Measurements from ENCODE around the gene ORMDL3.

- TF ChIP-seq CTCF (conservative IDR thresholded peaks at IDR 0.05) = no peak
- no peak for TF ChIP-seq ZFX (IDR thresholded peaks at IDR 0.05)
Measured at GRCh38 chr17:39899215-39899614, 28.2 kb downstream of the ORMDL3 start.

Measured in C4-2B (cell line).